PC-3 (cell line): Measurements from ENCODE around the gene NRCAM. TPM values are rescaled to one million over a fixed set of nuclear protein-coding genes. Genes with fewer than 3 reads are reported as not detected.

Experiments used
- ATAC-seq: fragments of 200-7000 bp; cut with Tn5 transposase; 2 replicates; pipeline ENCODE4 v1.9.1; 2020; ENCODE audit warnings: mild to moderate bottlenecking, moderate library complexity
- BruUV-seq: library from RNA; stranded (reverse); fragments of 400-500 nt; replicated peaks from 2 replicates; lab custom pipeline; 2021; lab: Mats Ljungman, UMichigan
- CTCF ChIA-PET: fragments of 300-600 bp; sonication (Branson Sonifier 250); formaldehyde crosslinking; loops from one replicate; lab custom pipeline; 2022; ENCODE audit warnings: antibody characterized with exemption; lab: Charles Lee
- POLR2A ChIA-PET: fragments of 300-600 bp; sonication (Branson Sonifier 250); formaldehyde crosslinking; loops from one replicate; lab custom pipeline; 2022; ENCODE audit warnings: antibody characterized with exemption; ENCODE audit not compliant: unreplicated experiment; lab: Charles Lee
- DNase-seq: peaks from one replicate; pipeline ENCODE4 v3.0.0-alpha.2; 2015
- H2AFZ ChIP-seq: fragments of 300-600 bp; sonication (generic); 2 replicates; pipeline ENCODE4 v1.6.0; 2016; ENCODE audit warnings: antibody characterized with exemption, low read length
- H3F3A ChIP-seq: fragments of 300-600 bp; sonication (generic); one replicate; pipeline ENCODE4 v1.6.0; 2017; ENCODE audit warnings: antibody characterized with exemption, low read length, control low read depth, mild to moderate bottlenecking; ENCODE audit not compliant: unreplicated experiment
- H3K27ac ChIP-seq: fragments of 300-600 bp; sonication (generic); 2 replicates; pipeline ENCODE4 v1.5.1; 2016; ENCODE audit warnings: mild to moderate bottlenecking, low read length
- H3K27me3 ChIP-seq: fragments of 300-600 bp; sonication (generic); 2 replicates; pipeline ENCODE4 v1.6.1; 2016; ENCODE audit warnings: low read length, mixed read lengths
- H3K36me3 ChIP-seq: fragments of 300-600 bp; sonication (generic); 2 replicates; pipeline ENCODE4 v1.6.1; 2016; ENCODE audit warnings: low read depth, mixed run types, low read length, mixed read lengths
- H3K4me1 ChIP-seq: fragments of 300-600 bp; sonication (generic); 2 replicates; pipeline ENCODE4 v1.5.1; 2016; ENCODE audit warnings: low read length; ENCODE audit not compliant: insufficient read depth
- H3K4me2 ChIP-seq: fragments of 300-600 bp; sonication (generic); 2 replicates; pipeline ENCODE4 v1.6.0; 2016; ENCODE audit warnings: low read length
- H3K4me3 ChIP-seq: fragments of 300-600 bp; sonication (generic); 2 replicates; pipeline ENCODE4 v1.5.1; 2016; ENCODE audit warnings: mild to moderate bottlenecking, low read length, mixed read lengths
- H3K79me2 ChIP-seq: fragments of 300-600 bp; sonication (generic); 2 replicates; pipeline ENCODE4 v1.6.1; 2017; ENCODE audit warnings: low read length, mixed read lengths
- H3K9ac ChIP-seq: fragments of 300-600 bp; sonication (generic); 2 replicates; pipeline ENCODE4 v1.6.0; 2016; ENCODE audit warnings: mild to moderate bottlenecking, low read length
- H3K9me2 ChIP-seq: fragments of 300-600 bp; sonication (generic); replicated peaks from 2 replicates; pipeline ENCODE4 v1.6.1; 2016; ENCODE audit warnings: mixed run types, low read length, mixed read lengths
- H3K9me3 ChIP-seq: fragments of 300-600 bp; sonication (generic); 2 replicates; pipeline ENCODE4 v1.6.1; 2016; ENCODE audit warnings: low read length, mixed read lengths
- H4K20me1 ChIP-seq: fragments of 300-600 bp; sonication (generic); 2 replicates; pipeline ENCODE4 v1.6.1; 2016; ENCODE audit warnings: low read length, mixed read lengths
- CTCF ChIP-seq: fragments of 300-600 bp; sonication (generic); conservative IDR thresholded peaks from 2 replicates; pipeline ENCODE4 v1.5.1; 2017; ENCODE audit warnings: antibody characterized with exemption, low read depth, mild to moderate bottlenecking, low read length
- EZH2 ChIP-seq: fragments of 300-600 bp; sonication (generic); IDR thresholded peaks from one replicate; pipeline ENCODE4 v1.6.1; 2017; ENCODE audit warnings: antibody characterized with exemption, mild to moderate bottlenecking, low read length; ENCODE audit not compliant: unreplicated experiment
- EZH2phosphoT487 ChIP-seq: fragments of 300-600 bp; sonication (generic); IDR thresholded peaks from 2 replicates; pipeline ENCODE4 v1.6.1; 2018; ENCODE audit warnings: mild to moderate bottlenecking, antibody characterized with exemption, low read length, borderline replicate concordance
- intact Hi-C: fragments of 100-400 bp; cut with micrococcal nuclease; formaldehyde crosslinking; loops from 2 replicates; pipeline ENCODE4 v1.9.0; 2023
- total RNA-seq: library from RNA; depleted of rRNA; stranded (reverse); fragments of >200 nt; gene quantifications from 2 replicates; pipeline ENCODE4 v1.2.3, GENCODE V29; 2014

NRCAM gene
- total RNA-seq, 1 experiment from 2014 or later: not detected

GRCh38 chr7:108330227-108330626 lies 126.0 kb downstream of the NRCAM start:
- ChIA-PET CTCF (no interaction called here), POLR2A (no interaction called here)
- no peaks in the 10 kb centered on the region for H4K20me1 ChIP-seq
- no peaks in the 10 kb centered on the region for H3K9me2 ChIP-seq
- intact Hi-C loops: no loop called here
- H3K4me2 ChIP-seq: no peak overlapping the region
- no peaks in the 10 kb centered on the region for H3K36me3 ChIP-seq
- no TSS peak for BruUV-seq
- peaks cover 47% of the 10 kb centered on the region for H3K27me3 ChIP-seq
- H2AFZ ChIP-seq: no peak overlapping the region
- ATAC-seq (no peak), DNase-seq (no peak)
- H3K9ac ChIP-seq: no peak overlapping the region
- no peak for TF ChIP-seq EZH2phosphoT487
- TF ChIP-seq CTCF: no peak
- no peak for TF ChIP-seq EZH2
- no peaks in the 10 kb centered on the region for H3F3A ChIP-seq
- no peaks in the 10 kb centered on the region for H3K79me2 ChIP-seq
- no peak overlapping the region for H3K4me3 ChIP-seq
- H3K4me1 ChIP-seq: no peaks in the 10 kb centered on the region
- H3K9me3 ChIP-seq: no peaks in the 10 kb centered on the region
- H3K27ac ChIP-seq: no peak overlapping the region

GRCh38 chr7:108329514-108329913 lies 126.7 kb downstream of the NRCAM start:
- Histone ChIP-seq H3K27ac (no peak overlapping the region), H3K4me1 (no peaks in the 10 kb centered on the region), H3K36me3 (no peaks in the 10 kb centered on the region), H2AFZ (no peak overlapping the region), H4K20me1 (no peaks in the 10 kb centered on the region), H3K4me2 (no peak overlapping the region), H3K9me3 (no peaks in the 10 kb centered on the region), H3K4me3 (no peak overlapping the region), H3K9me2 (no peaks in the 10 kb centered on the region), H3F3A (no peaks in the 10 kb centered on the region), H3K27me3 (peaks cover 47% of the 10 kb centered on the region), H3K9ac (no peak overlapping the region), H3K79me2 (no peaks in the 10 kb centered on the region)
- intact Hi-C loops: no loop called here
- ATAC-seq: no peak
- ChIA-PET POLR2A (no interaction called here), CTCF (no interaction called here)
- BruUV-seq: no TSS peak
- no peak for TF ChIP-seq EZH2
- no peak for TF ChIP-seq EZH2phosphoT487
- TF ChIP-seq CTCF: no peak
- no peak for DNase-seq

DNA sequence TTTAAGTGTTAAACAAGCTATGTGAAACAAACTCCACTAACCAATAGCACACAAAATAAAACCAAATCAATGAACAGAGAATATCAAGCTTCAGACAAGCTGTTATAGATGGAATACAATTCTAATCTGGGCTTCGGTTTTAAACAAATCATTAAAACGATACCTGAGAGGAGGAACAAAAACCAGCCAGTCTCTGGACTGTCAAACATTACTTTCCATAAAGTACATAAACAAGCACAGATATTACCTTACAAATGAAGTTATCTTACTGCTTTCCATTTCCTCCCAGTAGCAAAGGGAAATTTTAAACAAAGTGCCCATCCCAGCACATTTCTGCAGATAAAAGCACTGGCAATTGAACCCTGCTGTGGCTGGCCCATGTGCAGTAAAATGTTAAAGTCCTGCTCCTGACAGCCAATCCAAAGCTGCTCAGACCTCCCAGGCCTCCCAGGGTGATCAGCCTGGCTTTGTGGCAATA lies 128.0 kb downstream of the NRCAM start:
- Histone ChIP-seq H3K9me2 (no peaks in the 10 kb centered on the region), H3K4me2 (no peak overlapping the region), H4K20me1 (no peaks in the 10 kb centered on the region), H3K27me3 (peaks cover 34% of the 10 kb centered on the region), H3K79me2 (no peaks in the 10 kb centered on the region), H3K27ac (no peak overlapping the region), H2AFZ (no peak overlapping the region), H3K9me3 (no peaks in the 10 kb centered on the region), H3K9ac (no peak overlapping the region), H3K4me3 (no peak overlapping the region), H3F3A (no peaks in the 10 kb centered on the region), H3K36me3 (no peaks in the 10 kb centered on the region), H3K4me1 (no peaks in the 10 kb centered on the region)
- intact Hi-C loops: no loop called here
- BruUV-seq: no TSS peak
- ATAC-seq: no peak
- ChIA-PET CTCF (no interaction called here), POLR2A (no interaction called here)
- DNase-seq: no peak
- no peak for TF ChIP-seq EZH2phosphoT487
- TF ChIP-seq CTCF: no peak
- no peak for TF ChIP-seq EZH2
